GM23338 (cell line): Measurements from ENCODE around the gene CAST.

Experiments
- CTCF ChIP-seq, 2 experiments: fragments of 200-600 bp in 1 of 2; sonication (generic) in 1 of 2; conservative IDR thresholded peaks; 2 replicates each; pipeline versions ENCODE4 v1.5.1 to v1.6.1; 2016 to 2017; ENCODE audit warnings: antibody characterized with exemption in 2 of 2, low read depth in 2 of 2, mild to moderate bottlenecking in 2 of 2, moderate library complexity in 1 of 2
- POLR2AphosphoS5 ChIP-seq: IDR thresholded peaks from 2 replicates; pipeline ENCODE4 v1.6.1; 2016; ENCODE audit warnings: antibody characterized with exemption, low read depth
- ZNF114 ChIP-seq: fragments of 250-450 bp; sonication (Bioruptor Pico); IDR thresholded peaks from 2 replicates; pipeline ENCODE4 v1.5.0; 2020; ENCODE audit warnings: mild to moderate bottlenecking, moderate library complexity

- TF ChIP-seq CTCF (conservative IDR thresholded peaks at IDR 0.05; ENCODE audit: low read depth in 2 of 2), result no peak
- TF ChIP-seq ZNF114, result no peak
- no peak for TF ChIP-seq POLR2AphosphoS5
These were observed 154.3 kb downstream of the CAST start for GRCh38 chr5:96816411-96816939.
